Fibroblast of peridontal ligament (primary cell): ENCODE results near the gene TAMM41.
"Not testable (repeated sequence)": the region's sequence is repeated elsewhere in the genome, so short reads cannot be mapped to it uniquely, and the experiment has no call there.

Source experiments
- DNase-seq: peaks from one replicate; pipeline ENCODE4 v3.0.0-alpha.2; 2010; ENCODE audit errors: extremely low read depth

TAMM41 gene

DNA sequence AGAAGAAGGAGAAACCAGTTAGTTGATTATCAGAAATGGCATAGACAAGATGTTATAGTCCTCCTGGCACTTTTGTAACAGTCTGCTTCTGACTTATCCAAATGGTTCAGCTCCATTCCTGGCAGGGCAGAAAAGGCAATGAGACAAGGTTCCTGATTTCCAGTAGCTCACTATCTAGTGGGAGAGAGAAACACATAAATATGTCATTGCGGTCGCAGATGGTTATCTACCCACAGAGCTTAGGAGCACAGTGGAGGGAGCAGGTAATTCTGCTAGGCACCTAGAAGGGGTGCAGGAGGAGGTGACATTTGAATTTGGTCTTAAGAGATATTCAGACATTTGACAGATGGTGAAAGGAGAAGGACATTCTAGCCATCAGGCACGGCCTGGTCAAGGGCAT is 78.1 kb downstream of the TAMM41 start:
- no peak for DNase-seq

GRCh38 chr3:11764931-11765363 is 81.7 kb downstream of the TAMM41 start:
- peak; percentile 23 for DNase-seq

GRCh38 chr3:11759996-11760395 is 86.7 kb downstream of the TAMM41 start:
- DNase-seq = no peak

GRCh38 chr3:11757929-11758328 is 88.8 kb downstream of the TAMM41 start:
- no peak for DNase-seq

- peak; percentile 36 for DNase-seq
Observed at GRCh38 chr3:11757441-11757875, 89.2 kb downstream of the TAMM41 start.

- DNase-seq = no peak
Observed at GRCh38 chr3:11755276-11755675, 91.4 kb downstream of the TAMM41 start.

- not testable (repeated sequence) for DNase-seq
Observed at GRCh38 chr3:11752254-11752653, 94.4 kb downstream of the TAMM41 start.

DNA sequence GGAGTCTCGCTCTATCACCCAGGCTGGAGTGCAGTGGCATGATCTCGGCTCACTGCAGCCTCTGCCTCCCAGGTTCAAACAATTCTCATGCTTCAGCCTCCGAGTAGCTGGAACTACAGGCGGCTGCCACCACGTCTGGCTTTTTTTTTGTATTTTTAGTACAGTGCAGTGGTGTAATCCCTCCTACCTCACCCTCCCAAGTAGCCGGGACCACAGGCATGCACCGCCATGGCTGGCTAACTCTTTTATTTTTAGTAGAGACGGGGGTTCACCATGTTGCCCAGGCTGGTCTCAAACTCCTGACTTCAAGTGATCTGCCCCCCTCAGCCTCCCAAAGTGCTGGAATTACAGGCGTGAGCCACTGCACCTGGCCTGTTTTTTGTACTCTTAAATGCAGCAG is 98.4 kb downstream of the TAMM41 start:
- DNase-seq = not testable (repeated sequence)
